Vagina (tissue), 2 donors: ENCODE results near the gene SLX4IP. TPM values are rescaled to one million over a fixed set of nuclear protein-coding genes. Genes with fewer than 3 reads are reported as not detected.

Experiments used
- DNase-seq, 2 donors: peaks; one replicate each; pipeline ENCODE4 v3.0.0-alpha.2; 2017; ENCODE audit errors: extremely low spot score in 2 of 2
- H3K27ac ChIP-seq: fragments of 200-600 bp; sonication (generic); one replicate; pipeline ENCODE4 v1.5.1; 2019
- H3K27me3 ChIP-seq: fragments of 200-600 bp; sonication (generic); one replicate; pipeline ENCODE4 v1.5.1; 2019
- H3K36me3 ChIP-seq, 2 donors: fragments of 200-600 bp; sonication (generic); one replicate each; pipeline ENCODE4 v1.5.1; 2017 to 2019
- H3K4me1 ChIP-seq: fragments of 200-600 bp; sonication (generic); one replicate; pipeline ENCODE4 v1.5.1; 2019
- H3K4me3 ChIP-seq, 2 donors: fragments of 200-600 bp; sonication (generic); 1 replicate in 1 of 2; 2 replicates in 1 of 2; pipeline ENCODE4 v1.5.1; 2016 to 2019
- H3K9me3 ChIP-seq: fragments of 200-600 bp; sonication (generic); one replicate; pipeline ENCODE4 v1.5.1; 2019
- POLR2A ChIP-seq, 2 donors: fragments of 450-650 bp; IDR thresholded peaks; one replicate each; pipeline ENCODE4 v1.6.1; 2017; ENCODE audit warnings: antibody characterized with exemption in 2 of 2, mild to moderate bottlenecking in 2 of 2, moderate library complexity in 2 of 2
- POLR2AphosphoS5 ChIP-seq, 2 donors: sonication (generic); formaldehyde crosslinking; IDR thresholded peaks; one replicate each; pipeline ENCODE4 v1.9.0; 2017; ENCODE audit warnings: antibody characterized with exemption in 2 of 2, mild to moderate bottlenecking in 2 of 2, low read depth in 1 of 2; ENCODE audit not compliant: insufficient read depth in 1 of 2
- intact Hi-C: fragments of 100-400 bp; cut with DNase I; formaldehyde crosslinking; loops from one replicate; pipeline ENCODE4 v1.15.1; 2023
- total RNA-seq: library from RNA; depleted of rRNA; stranded (reverse); fragments of >200 nt; gene quantifications from one replicate; pipeline ENCODE4 v1.2.3, GENCODE V29; 2016
- TF ChIP-seq, protein P1 (sequence below), 3 experiments: fragments of 450-650 bp in 2 of 3; fragments of 200-600 bp in 1 of 3; sonication (generic) in 1 of 3; IDR thresholded peaks; one replicate each; pipeline ENCODE4 v1.5.1; 2017 to 2019; ENCODE audit warnings: antibody characterized with exemption in 3 of 3, mild to moderate bottlenecking in 2 of 3, moderate library complexity in 2 of 3

SLX4IP gene
- total RNA-seq, 1 donor from 2014 or later = 4.9 TPM

DNA sequence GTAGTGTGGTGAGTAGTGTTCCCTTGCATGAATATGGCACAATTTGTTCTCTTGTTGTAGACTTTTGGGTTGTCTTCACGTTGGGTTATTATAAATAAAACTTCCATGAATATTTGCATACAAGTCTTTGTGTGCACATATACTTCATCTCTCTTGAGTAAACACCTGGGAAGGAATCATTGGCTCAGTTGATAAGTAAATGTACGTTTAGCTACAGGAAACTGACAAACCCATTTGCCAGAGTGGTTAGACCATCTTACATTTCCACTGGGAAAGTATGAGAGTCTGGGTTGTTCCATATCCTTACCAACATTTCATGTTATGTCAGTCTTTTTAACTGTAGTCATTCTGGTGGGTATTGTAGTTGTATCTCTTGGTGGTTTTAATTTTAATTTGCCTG is 119.2 kb downstream of the SLX4IP start:
- no peaks in the 10 kb centered on the region for H3K36me3 ChIP-seq
- no peak for TF ChIP-seq POLR2AphosphoS5 (IDR thresholded peaks at IDR 0.05; ENCODE audit: insufficient read depth in 1 of 2, low read depth in 1 of 2)
- no peak overlapping the region for H3K27ac ChIP-seq
- DNase-seq = no peak
- no peak overlapping the region for H3K4me3 ChIP-seq
- intact Hi-C loops = loop anchor here (2.0 to 10.0 kb wide), 3 partner anchors 51 to 721 kb away; no protein-coding TSS in a partner anchor
- H3K4me1 ChIP-seq = peaks cover 47% of the 10 kb centered on the region
- no peaks in the 10 kb centered on the region for H3K9me3 ChIP-seq
- H3K27me3 ChIP-seq = no peaks in the 10 kb centered on the region

DNA sequence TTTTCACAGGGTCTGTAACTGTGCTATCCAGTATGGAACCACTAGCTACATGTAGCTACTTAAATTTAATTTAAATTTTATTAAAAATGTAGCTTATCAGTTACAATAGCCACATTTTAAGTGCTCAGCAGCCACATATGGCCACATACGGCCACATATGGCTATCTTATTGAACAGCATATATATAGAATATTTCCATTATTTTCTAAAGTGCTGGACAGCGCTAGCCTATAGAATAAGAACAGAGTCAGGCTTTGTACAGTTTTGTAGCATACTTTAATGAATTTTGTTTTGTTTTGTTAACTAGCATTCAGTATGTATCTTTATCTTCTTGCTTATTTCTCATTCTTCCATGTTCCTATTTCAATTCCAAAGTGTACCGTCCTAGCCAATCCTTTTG is 120.3 kb downstream of the SLX4IP start:
- no peaks in the 10 kb centered on the region for H3K36me3 ChIP-seq
- no peaks in the 10 kb centered on the region for H3K27me3 ChIP-seq
- no peaks in the 10 kb centered on the region for H3K9me3 ChIP-seq
- TF ChIP-seq, protein P1, sequence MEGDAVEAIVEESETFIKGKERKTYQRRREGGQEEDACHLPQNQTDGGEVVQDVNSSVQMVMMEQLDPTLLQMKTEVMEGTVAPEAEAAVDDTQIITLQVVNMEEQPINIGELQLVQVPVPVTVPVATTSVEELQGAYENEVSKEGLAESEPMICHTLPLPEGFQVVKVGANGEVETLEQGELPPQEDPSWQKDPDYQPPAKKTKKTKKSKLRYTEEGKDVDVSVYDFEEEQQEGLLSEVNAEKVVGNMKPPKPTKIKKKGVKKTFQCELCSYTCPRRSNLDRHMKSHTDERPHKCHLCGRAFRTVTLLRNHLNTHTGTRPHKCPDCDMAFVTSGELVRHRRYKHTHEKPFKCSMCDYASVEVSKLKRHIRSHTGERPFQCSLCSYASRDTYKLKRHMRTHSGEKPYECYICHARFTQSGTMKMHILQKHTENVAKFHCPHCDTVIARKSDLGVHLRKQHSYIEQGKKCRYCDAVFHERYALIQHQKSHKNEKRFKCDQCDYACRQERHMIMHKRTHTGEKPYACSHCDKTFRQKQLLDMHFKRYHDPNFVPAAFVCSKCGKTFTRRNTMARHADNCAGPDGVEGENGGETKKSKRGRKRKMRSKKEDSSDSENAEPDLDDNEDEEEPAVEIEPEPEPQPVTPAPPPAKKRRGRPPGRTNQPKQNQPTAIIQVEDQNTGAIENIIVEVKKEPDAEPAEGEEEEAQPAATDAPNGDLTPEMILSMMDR (IDR thresholded peaks at IDR 0.05) = no peak
- TF ChIP-seq POLR2A (IDR thresholded peaks at IDR 0.05) (no peak), POLR2AphosphoS5 (IDR thresholded peaks at IDR 0.05; ENCODE audit: insufficient read depth in 1 of 2, low read depth in 1 of 2) (no peak)
- DNase-seq = no peak
- H3K4me1 ChIP-seq = peaks cover 51% of the 10 kb centered on the region
- H3K4me3 ChIP-seq = no peak overlapping the region
- peak overlapping the region; percentile 13 for H3K27ac ChIP-seq
- intact Hi-C loops = loop anchor here (2.0 to 10.0 kb wide), 3 partner anchors 49 to 719 kb away; no protein-coding TSS in a partner anchor

DNA sequence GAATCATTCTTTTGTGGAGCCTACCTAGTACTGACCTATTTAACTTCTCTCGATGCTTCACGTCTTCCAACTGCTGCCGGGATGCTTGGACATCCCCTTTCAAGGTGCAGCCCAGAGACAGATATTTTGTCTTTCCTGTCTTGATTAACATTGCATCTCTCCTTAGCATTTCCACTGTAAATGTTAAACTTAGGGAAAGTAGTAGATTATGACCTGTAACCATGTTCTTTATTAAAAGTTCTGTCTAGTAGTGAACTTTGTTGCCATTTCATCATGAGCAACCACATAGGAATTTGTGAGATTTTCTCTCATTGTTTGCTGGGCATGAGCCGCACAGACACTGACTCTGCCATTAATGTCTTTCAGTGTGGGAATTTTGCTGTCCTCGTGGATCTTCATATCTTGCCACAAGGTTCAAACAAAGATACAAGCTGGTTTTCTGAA is 120.8 kb downstream of the SLX4IP start:
- Histone ChIP-seq H3K4me3 (no peak overlapping the region), H3K9me3 (no peaks in the 10 kb centered on the region), H3K36me3 (no peaks in the 10 kb centered on the region), H3K27me3 (no peaks in the 10 kb centered on the region), H3K27ac (peak overlapping the region; percentile 27), H3K4me1 (peaks cover 51% of the 10 kb centered on the region)
- no peak for DNase-seq
- intact Hi-C loops = loop anchor here (2.0 to 10.0 kb wide), 3 partner anchors 49 to 719 kb away; no protein-coding TSS in a partner anchor
- no peak for TF ChIP-seq POLR2AphosphoS5 (IDR thresholded peaks at IDR 0.05; ENCODE audit: insufficient read depth in 1 of 2, low read depth in 1 of 2)
- no peak for TF ChIP-seq POLR2A (IDR thresholded peaks at IDR 0.05)
- TF ChIP-seq, protein P1 (IDR thresholded peaks at IDR 0.05) = no peak

DNA sequence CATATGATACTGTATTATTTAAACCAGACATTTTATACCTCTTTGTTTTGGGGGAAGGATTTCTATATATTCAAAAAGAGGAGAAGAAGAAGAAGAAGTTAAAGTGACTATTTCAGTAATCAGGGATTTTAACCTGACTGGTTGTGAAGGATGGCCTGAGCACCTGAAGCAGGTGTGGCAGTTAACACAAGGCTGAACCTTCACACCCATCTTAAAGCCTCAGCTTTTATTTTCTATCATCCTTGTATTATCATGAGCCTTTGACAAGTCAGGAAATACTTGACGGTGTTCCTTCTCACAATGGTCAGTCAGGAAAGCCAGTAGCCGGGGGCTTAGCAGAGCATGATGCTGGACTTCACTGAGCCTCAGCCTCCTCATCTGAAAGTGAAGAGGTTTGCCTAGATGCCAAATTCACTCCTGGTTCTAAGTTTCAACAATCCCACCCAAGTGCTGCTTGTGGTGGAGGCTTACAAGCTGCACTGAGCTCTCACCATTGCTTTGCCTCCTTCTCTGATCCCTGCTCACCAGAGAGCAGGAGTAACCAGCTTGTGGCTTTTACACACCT is 121.5 kb downstream of the SLX4IP start:
- no peaks in the 10 kb centered on the region for H3K9me3 ChIP-seq
- H3K36me3 ChIP-seq = no peaks in the 10 kb centered on the region
- peaks cover 51% of the 10 kb centered on the region for H3K4me1 ChIP-seq
- peak overlapping the region; percentile 27 for H3K27ac ChIP-seq
- no peak for DNase-seq
- TF ChIP-seq POLR2AphosphoS5 (IDR thresholded peaks at IDR 0.05; ENCODE audit: insufficient read depth in 1 of 2, low read depth in 1 of 2) (no peak), POLR2A (IDR thresholded peaks at IDR 0.05) (no peak)
- TF ChIP-seq, protein P1 (IDR thresholded peaks at IDR 0.05) = no peak
- no peak overlapping the region for H3K4me3 ChIP-seq
- H3K27me3 ChIP-seq = no peaks in the 10 kb centered on the region
- intact Hi-C loops = loop anchor here (10.0 kb wide), 2 partner anchors 48 to 718 kb away; no protein-coding TSS in a partner anchor

DNA sequence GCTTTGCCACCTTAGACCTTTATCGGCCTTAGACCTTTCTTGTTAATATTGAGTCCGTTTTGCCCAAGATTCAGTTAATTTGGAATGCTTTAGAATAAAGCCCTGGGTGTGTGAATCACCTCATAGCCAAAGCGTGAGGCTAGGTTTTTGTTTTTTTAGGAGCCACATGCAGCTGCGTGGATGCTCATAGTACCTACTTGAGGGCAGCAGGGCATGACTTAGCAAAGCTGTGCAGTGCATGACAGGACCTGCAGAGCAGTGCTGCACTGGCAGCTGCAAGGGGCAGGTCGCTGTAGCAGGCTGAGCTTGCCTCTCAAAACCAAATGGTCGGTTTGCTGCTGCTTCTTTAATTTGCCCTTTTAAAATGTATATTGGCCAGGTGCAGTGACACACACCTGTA is 122.6 kb downstream of the SLX4IP start:
- DNase-seq = no peak
- Histone ChIP-seq H3K27ac (peak overlapping the region; percentile 30), H3K36me3 (no peaks in the 10 kb centered on the region), H3K4me3 (no peak overlapping the region), H3K9me3 (no peaks in the 10 kb centered on the region), H3K27me3 (no peaks in the 10 kb centered on the region), H3K4me1 (peaks cover 40% of the 10 kb centered on the region)
- intact Hi-C loops = loop anchor here (10.0 kb wide), 2 partner anchors 47 to 717 kb away; no protein-coding TSS in a partner anchor
- TF ChIP-seq POLR2A (IDR thresholded peaks at IDR 0.05) = no peak
- TF ChIP-seq, protein P1 (IDR thresholded peaks at IDR 0.05) = no peak
